Measurements from ENCODE around the gene WDR17.

The WDR17 gene

GRCh38 chr4:176099314-176099713 lies 33.7 kb downstream of the WDR17 start:
- DNase-seq, result no peak

- DNase-seq, result no peak
Observed at GRCh38 chr4:176102414-176103063, 36.9 kb downstream of the WDR17 start.

- no peak for DNase-seq
Observed at GRCh38 chr4:176107695-176108094, 42.1 kb downstream of the WDR17 start.

- DNase-seq, result no peak
Observed at GRCh38 chr4:176123710-176124407, 58.2 kb downstream of the WDR17 start.

- DNase-seq, result no peak
Observed at GRCh38 chr4:176125063-176125462, 59.4 kb downstream of the WDR17 start.

GRCh38 chr4:176134670-176135069 lies 69.0 kb downstream of the WDR17 start:
- DNase-seq, result no peak

GRCh38 chr4:176137631-176138030 lies 72.0 kb downstream of the WDR17 start:
- DNase-seq, result no peak

GRCh38 chr4:176139518-176139917 lies 73.9 kb downstream of the WDR17 start:
- no peak for DNase-seq

GRCh38 chr4:176142253-176142652 lies 76.6 kb downstream of the WDR17 start:
- no peak for DNase-seq

- DNase-seq, result no peak
Observed at GRCh38 chr4:176149680-176150355, 84.2 kb downstream of the WDR17 start.

- no peak for DNase-seq
Observed at GRCh38 chr4:176150356-176150682, 84.7 kb downstream of the WDR17 start.

- no peak for DNase-seq
Observed at GRCh38 chr4:176150704-176151103, 85.1 kb downstream of the WDR17 start.

- no peak for DNase-seq
Observed at GRCh38 chr4:176153124-176153523, 87.5 kb downstream of the WDR17 start.

- DNase-seq, result no peak
Observed at GRCh38 chr4:176156656-176157055, 91.0 kb downstream of the WDR17 start.

GRCh38 chr4:176163041-176163440 lies 97.4 kb downstream of the WDR17 start:
- no peak for DNase-seq

GRCh38 chr4:176185051-176185450 lies 119.4 kb downstream of the WDR17 start:
- no peak for DNase-seq

- no peak for DNase-seq
Observed at GRCh38 chr4:176186067-176186466, 120.4 kb downstream of the WDR17 start.

GRCh38 chr4:176186671-176187395 lies 121.2 kb downstream of the WDR17 start:
- no peak for DNase-seq

- DNase-seq, result no peak
Observed at GRCh38 chr4:176187624-176188023, 122.0 kb downstream of the WDR17 start.

GRCh38 chr4:176188654-176189053 lies 123.0 kb downstream of the WDR17 start:
- DNase-seq, result no peak

GRCh38 chr4:176189891-176190795 lies 124.5 kb downstream of the WDR17 start:
- no peak for DNase-seq

- peak; percentile 67 for DNase-seq
Observed at GRCh38 chr4:176191974-176192373, 126.3 kb downstream of the WDR17 start.

GRCh38 chr4:176193126-176193525 lies 127.5 kb downstream of the WDR17 start:
- no peak for DNase-seq
